Pancreas (tissue), 10 donors: ENCODE measurements around the gene CLPTM1. TPM values are rescaled to one million over a fixed set of nuclear protein-coding genes. Genes with fewer than 3 reads are reported as not detected.
A peak's percentile ranks its signal among the peaks of the same experiment; 100 is the strongest.

Experiments
- ATAC-seq, 4 donors: fragments of 200-7000 bp; cut with Tn5 transposase; one replicate each; pipeline versions ENCODE4 v1.8.0 to v1.9.1; 2020; ENCODE audit warnings: mild to moderate bottlenecking in 4 of 4, moderate library complexity in 4 of 4
- DNase-seq, 6 donors: peaks; one replicate each; pipeline ENCODE4 v3.0.0-alpha.2; 2020
- FAIRE-seq: peaks from 2 replicates; lab custom pipeline; 2012; peaks lifted over from hg19 to GRCh38; lab: Jason Lieb, UNC
- H3K27ac ChIP-seq, 4 donors: fragments of 200-600 bp; sonication (generic); 1 replicate in 3 of 4; 2 replicates in 1 of 4; pipeline versions ENCODE4 v1.5.0 to v1.8.0; 2020
- H3K27me3 ChIP-seq, 4 donors: fragments of 200-600 bp; one replicate each; pipeline ENCODE4 v1.8.0; 2021
- H3K36me3 ChIP-seq, 3 donors: fragments of 200-600 bp; sonication (generic) in 1 of 3; one replicate each; pipeline versions ENCODE4 v1.5.0 to v1.8.0; 2020 to 2021
- H3K4me1 ChIP-seq, 3 donors: fragments of 200-600 bp; one replicate each; pipeline ENCODE4 v1.8.0; 2021
- H3K4me3 ChIP-seq, 4 donors: fragments of 200-600 bp; sonication (generic) in 2 of 4; one replicate each; pipeline versions ENCODE4 v1.5.0 to v1.8.0; 2020 to 2021
- H3K9me3 ChIP-seq, 4 donors: fragments of 200-600 bp; one replicate each; pipeline ENCODE4 v1.8.0; 2021
- CTCF ChIP-seq, 4 donors: fragments of 200-600 bp; sonication (generic) in 3 of 4; IDR thresholded peaks; one replicate each; pipeline versions ENCODE4 v1.5.0 to v1.8.0; 2021; ENCODE audit warnings: antibody characterized with exemption in 4 of 4
- WGBS, 2 donors: extraction: QIAGEN DNeasy Blood & Tissue Kit; methylation state at CpG; one replicate each; pipeline ENCODE4 v1.1.7; 2013; 5-methylcytosine and 5-hydroxymethylcytosine counted together
- intact Hi-C, 3 donors: fragments of 100-400 bp; cut with DNase I; formaldehyde crosslinking; loops; one replicate each; pipeline versions ENCODE4 v1.11.1 to v1.14.2; 2022
- polyA plus RNA-seq, 2 donors: library from polyadenylated mRNA; stranded (reverse); fragments of 200-250 nt; gene quantifications; one replicate each; pipeline ENCODE4 v1.2.3, GENCODE V29; 2013
- total RNA-seq, 6 donors: library from RNA; stranded (reverse); fragmentation: NEBNext Ultra II Directional in 4 of 6; extraction: Animal tissue kit (Norgen Biotek cat#: 25700) in 4 of 6; gene quantifications; one replicate each; pipeline versions ENCODE4 v1.2.1 to v1.2.4, GENCODE V29; 2021 to 2023
- donor health status: healthy with polysubstance abuse.
- donor health status: DM: no; HTN: no; CAD: no; lungs with moderate emphysema.
- donor health status: DM: no; HTN: no; CAD: no.
- donor health status: control.
- donor health status: control.
- donor health status: Bipolar disorder and iron deficiency.
- donor health status: DM: yes; HTN: yes; CAD: no.
- donor health status: DM: no; HTN: no; CAD: no.
- donor health status: DM: no; HTN: no; CAD: no.
- donor health status: DM: yes; HTN: yes; CAD: no.

CLPTM1 gene
- total and polyA plus RNA-seq, 8 donors, result 56.4 to 81.9 (median 66.3) TPM

- Histone ChIP-seq H3K27me3 (no peaks in the 10 kb centered on the region), H3K27ac (no peak overlapping the region), H3K36me3 (peaks cover 0 to 5% (median 0%) of the 10 kb centered on the region in 3 donors), H3K9me3 (no peaks in the 10 kb centered on the region), H3K4me1 (no peaks in the 10 kb centered on the region), H3K4me3 (no peak overlapping the region)
- FAIRE-seq, result no peak
- no peak for DNase-seq
- intact Hi-C loops, result no loop called here
- no peak for TF ChIP-seq CTCF (IDR thresholded peaks at IDR 0.05)
- 91 to 95% methylated on average over 2 of the region's 2 CpGs for WGBS, 2 donors
- ATAC-seq, result no peak
Measured at GRCh38 chr19:45027371-45027770, 72.2 kb downstream of the CLPTM1 start.

DNA sequence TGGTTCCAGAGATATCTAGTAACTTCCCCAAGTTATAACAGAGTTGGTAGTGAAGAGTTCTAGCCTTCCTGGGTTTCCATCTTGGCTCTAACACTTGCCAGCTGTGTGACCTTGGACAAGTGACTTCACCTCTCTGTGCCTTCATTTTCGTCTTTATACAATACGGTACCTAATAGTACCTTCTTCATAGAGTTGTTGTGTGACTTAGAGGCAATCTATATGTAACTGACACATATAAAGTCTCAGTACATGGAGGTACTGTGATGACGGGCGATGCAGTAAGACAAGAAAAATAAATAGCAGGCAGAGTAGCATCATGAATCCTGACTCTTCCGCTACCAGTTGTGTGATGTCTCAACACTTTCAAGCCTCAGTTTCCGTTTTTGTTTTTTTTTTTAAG, 75.6 kb downstream of the CLPTM1 start:
- H3K4me1 ChIP-seq, result no peaks in the 10 kb centered on the region
- no peak for ATAC-seq
- DNase-seq, result no peak
- intact Hi-C loops, result no loop called here
- FAIRE-seq, result no peak
- no peak overlapping the region for H3K27ac ChIP-seq
- 85 to 89% methylated on average over 6 of the region's 6 CpGs for WGBS, 2 donors
- H3K9me3 ChIP-seq, result no peaks in the 10 kb centered on the region
- no peak overlapping the region for H3K4me3 ChIP-seq
- peaks cover 0 to 19% (median 0%) of the 10 kb centered on the region in 3 donors for H3K36me3 ChIP-seq
- H3K27me3 ChIP-seq, result no peaks in the 10 kb centered on the region
- TF ChIP-seq CTCF (IDR thresholded peaks at IDR 0.05), result no peak

- no peaks in the 10 kb centered on the region for H3K4me1 ChIP-seq
- ATAC-seq (no peak), FAIRE-seq (no peak), DNase-seq (no peak)
- H3K27me3 ChIP-seq, result no peaks in the 10 kb centered on the region
- peaks cover 0 to 19% (median 0%) of the 10 kb centered on the region in 3 donors for H3K36me3 ChIP-seq
- H3K9me3 ChIP-seq, result no peaks in the 10 kb centered on the region
- H3K27ac ChIP-seq, result no peak overlapping the region
- H3K4me3 ChIP-seq, result no peak overlapping the region
- intact Hi-C loops, result no loop called here
- no peak for TF ChIP-seq CTCF (IDR thresholded peaks at IDR 0.05)
- WGBS, 2 donors, result 85 to 91% methylated on average over 18 of the region's 18 CpGs
Measured at GRCh38 chr19:45032421-45032820, 77.2 kb downstream of the CLPTM1 start.

DNA sequence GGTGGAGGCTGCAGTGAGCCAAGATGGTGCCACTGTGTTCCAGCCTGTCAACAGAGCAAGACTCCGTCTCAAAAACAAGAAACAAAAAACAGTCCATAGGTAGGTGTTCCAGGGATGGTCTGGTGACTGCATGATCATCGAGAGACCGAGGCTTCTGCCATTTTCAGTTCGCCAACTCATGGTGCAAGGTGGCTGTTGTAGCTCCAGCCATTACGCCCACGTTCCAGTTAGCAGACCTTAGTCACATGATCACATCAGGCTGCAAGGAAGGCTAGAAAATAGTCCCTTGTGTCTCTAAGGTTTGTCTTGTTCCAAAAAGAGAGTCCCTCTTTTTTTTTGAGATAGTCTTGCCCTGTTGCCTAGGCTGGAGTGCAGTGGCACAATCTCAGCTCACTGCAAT, 80.6 kb downstream of the CLPTM1 start:
- ATAC-seq, result no peak
- 98 to 99% methylated on average over 6 of the region's 6 CpGs for WGBS, 2 donors
- DNase-seq, result no peak
- TF ChIP-seq CTCF (IDR thresholded peaks at IDR 0.05), result no peak
- intact Hi-C loops, result no loop called here
- Histone ChIP-seq H3K4me3 (no peak overlapping the region), H3K4me1 (peaks cover 10 to 13% (median 11%) of the 10 kb centered on the region in 3 donors), H3K9me3 (no peaks in the 10 kb centered on the region), H3K27ac (no peak overlapping the region), H3K36me3 (peaks cover 0 to 23% (median 0%) of the 10 kb centered on the region in 3 donors), H3K27me3 (no peaks in the 10 kb centered on the region)
- no peak for FAIRE-seq

- H3K27me3 ChIP-seq, result no peaks in the 10 kb centered on the region
- no peak overlapping the region for H3K27ac ChIP-seq
- ATAC-seq, result no peak
- FAIRE-seq, result no peak
- 91 to 92% methylated on average over 37 of the region's 37 CpGs for WGBS, 2 donors
- peaks cover 0 to 32% (median 0%) of the 10 kb centered on the region in 3 donors for H3K36me3 ChIP-seq
- H3K9me3 ChIP-seq, result no peaks in the 10 kb centered on the region
- H3K4me3 ChIP-seq, result no peak overlapping the region
- peaks cover 11 to 16% (median 14%) of the 10 kb centered on the region in 3 donors for H3K4me1 ChIP-seq
- intact Hi-C loops, result no loop called here
- TF ChIP-seq CTCF (IDR thresholded peaks at IDR 0.05), result no peak
- DNase-seq, result peak in 1 of 6 donors; percentile 45
Measured at GRCh38 chr19:45037393-45038169, 82.4 kb downstream of the CLPTM1 start.
